Gastrocnemius medialis (tissue), 4 donors: Measurements from ENCODE around the gene DENND1A.

Experiments used
- POLR2A ChIP-seq, 2 donors: fragments of 450-650 bp; IDR thresholded peaks; one replicate each; pipeline ENCODE4 v1.6.1; 2017; ENCODE audit warnings: antibody characterized with exemption in 2 of 2, mild to moderate bottlenecking in 2 of 2, moderate library complexity in 2 of 2
- TF ChIP-seq, protein P1 (sequence below), 5 experiments: fragments of 450-650 bp in 3 of 5; fragments of 200-600 bp in 2 of 5; sonication (generic) in 2 of 5; IDR thresholded peaks in 4 of 5; conservative IDR thresholded peaks in 1 of 5; 1 replicate in 4 of 5; 2 replicates in 1 of 5; pipeline ENCODE4 v1.5.1; 2016 to 2019; ENCODE audit warnings: antibody characterized with exemption in 5 of 5, mild to moderate bottlenecking in 3 of 5, moderate library complexity in 3 of 5

DNA sequence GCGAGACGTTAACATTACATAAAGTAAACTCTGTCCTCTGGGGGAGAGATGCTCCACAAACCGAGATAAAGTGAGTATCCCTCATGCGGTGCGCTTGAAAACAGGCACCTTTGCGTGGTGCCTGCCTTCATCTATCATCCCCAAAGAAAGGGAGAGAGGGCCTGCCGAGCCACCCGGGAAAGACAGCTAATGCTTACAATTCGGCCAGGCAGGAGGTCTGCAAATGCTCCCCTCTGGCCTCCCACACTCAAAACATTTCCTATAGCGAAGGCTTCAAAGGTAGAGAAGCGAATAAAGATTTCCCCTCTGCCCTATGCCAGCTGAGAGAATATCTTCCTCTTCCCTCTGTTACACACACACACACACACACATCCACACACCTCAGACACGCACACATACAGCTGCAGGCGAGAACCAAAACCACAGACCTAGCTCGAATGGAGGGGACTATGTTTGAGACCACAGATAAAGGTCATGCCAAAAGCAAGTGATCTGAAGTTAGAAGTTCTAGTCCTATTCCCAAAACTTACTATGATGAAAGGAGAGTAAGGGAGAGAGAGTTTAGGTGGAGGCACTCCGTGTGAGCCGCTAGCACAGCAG, 441.1 kb downstream of the DENND1A start:
- no peak for TF ChIP-seq POLR2A (IDR thresholded peaks at IDR 0.05)
- TF ChIP-seq, protein P1, sequence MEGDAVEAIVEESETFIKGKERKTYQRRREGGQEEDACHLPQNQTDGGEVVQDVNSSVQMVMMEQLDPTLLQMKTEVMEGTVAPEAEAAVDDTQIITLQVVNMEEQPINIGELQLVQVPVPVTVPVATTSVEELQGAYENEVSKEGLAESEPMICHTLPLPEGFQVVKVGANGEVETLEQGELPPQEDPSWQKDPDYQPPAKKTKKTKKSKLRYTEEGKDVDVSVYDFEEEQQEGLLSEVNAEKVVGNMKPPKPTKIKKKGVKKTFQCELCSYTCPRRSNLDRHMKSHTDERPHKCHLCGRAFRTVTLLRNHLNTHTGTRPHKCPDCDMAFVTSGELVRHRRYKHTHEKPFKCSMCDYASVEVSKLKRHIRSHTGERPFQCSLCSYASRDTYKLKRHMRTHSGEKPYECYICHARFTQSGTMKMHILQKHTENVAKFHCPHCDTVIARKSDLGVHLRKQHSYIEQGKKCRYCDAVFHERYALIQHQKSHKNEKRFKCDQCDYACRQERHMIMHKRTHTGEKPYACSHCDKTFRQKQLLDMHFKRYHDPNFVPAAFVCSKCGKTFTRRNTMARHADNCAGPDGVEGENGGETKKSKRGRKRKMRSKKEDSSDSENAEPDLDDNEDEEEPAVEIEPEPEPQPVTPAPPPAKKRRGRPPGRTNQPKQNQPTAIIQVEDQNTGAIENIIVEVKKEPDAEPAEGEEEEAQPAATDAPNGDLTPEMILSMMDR (IDR thresholded peaks at IDR 0.05 in 4 of 5, conservative IDR thresholded peaks at IDR 0.05 in 1 of 5) = no peak
